GM12873 (cell line): Measurements from ENCODE around the gene LRRC61.

Experiments used
- TF ChIP-seq, protein P1 (sequence below): IDR thresholded peaks from 2 replicates; pipeline ENCODE4 v1.5.1; 2012; ENCODE audit warnings: low read depth, mild to moderate bottlenecking, moderate library complexity, low read length, control low read depth; ENCODE audit not compliant: insufficient read depth; ENCODE audit errors: missing control alignments

LRRC61 gene

DNA sequence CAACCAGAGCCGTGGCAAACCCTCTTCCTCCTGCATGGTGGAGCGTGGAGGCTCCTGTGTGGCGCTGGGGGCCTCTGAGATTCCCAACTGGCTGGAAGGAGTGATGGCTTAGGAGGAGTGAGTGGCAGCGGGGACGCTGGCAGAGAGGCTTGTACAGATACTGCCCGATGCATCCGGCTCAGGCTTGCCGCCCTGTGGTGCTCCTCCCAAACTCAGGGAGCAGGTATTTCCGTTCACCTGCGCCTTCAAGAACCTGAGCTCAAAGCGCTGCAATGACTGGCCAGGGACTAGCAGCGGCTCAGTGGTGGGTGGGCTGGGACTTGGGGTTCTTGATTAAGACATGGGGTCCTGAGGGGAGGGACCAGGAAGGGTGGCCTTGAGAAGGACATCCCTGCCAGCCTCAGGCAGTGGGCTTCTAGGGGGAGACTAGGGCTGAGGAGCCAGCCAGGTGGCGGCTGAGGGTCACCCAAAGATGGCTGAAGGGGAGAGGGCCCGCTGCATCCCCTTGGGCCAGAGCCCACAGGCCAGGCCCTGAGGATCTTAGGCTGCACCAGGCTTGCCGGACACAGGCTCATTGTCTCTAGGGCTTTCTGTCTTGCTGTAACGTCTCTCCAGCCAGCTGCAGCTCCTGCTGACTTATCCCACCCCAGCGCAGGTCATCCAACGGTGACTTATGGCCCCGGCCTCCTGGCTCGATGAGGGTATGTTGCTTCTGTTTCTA, 59.1 kb downstream of the LRRC61 start:
- TF ChIP-seq, protein P1, sequence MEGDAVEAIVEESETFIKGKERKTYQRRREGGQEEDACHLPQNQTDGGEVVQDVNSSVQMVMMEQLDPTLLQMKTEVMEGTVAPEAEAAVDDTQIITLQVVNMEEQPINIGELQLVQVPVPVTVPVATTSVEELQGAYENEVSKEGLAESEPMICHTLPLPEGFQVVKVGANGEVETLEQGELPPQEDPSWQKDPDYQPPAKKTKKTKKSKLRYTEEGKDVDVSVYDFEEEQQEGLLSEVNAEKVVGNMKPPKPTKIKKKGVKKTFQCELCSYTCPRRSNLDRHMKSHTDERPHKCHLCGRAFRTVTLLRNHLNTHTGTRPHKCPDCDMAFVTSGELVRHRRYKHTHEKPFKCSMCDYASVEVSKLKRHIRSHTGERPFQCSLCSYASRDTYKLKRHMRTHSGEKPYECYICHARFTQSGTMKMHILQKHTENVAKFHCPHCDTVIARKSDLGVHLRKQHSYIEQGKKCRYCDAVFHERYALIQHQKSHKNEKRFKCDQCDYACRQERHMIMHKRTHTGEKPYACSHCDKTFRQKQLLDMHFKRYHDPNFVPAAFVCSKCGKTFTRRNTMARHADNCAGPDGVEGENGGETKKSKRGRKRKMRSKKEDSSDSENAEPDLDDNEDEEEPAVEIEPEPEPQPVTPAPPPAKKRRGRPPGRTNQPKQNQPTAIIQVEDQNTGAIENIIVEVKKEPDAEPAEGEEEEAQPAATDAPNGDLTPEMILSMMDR: no peak

DNA sequence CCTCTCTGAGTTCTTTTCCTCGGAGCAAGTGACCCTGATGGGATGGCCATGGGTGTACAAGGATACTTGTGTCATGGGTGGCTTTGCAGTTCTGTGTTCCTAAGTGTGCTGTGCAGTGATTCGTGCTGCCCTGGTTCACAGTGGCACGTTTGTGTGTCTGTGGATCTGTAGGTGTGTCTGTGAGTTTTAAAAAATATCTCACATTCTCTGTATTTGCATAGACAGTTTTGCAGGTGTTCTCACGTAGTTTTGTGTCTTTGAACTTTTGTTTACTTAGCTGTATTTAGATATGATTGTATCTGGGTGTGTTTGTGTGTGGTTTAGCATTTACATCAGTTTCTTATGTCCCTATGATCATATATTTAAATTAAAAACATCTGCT, 59.7 kb downstream of the LRRC61 start:
- TF ChIP-seq, protein P1: no peak

DNA sequence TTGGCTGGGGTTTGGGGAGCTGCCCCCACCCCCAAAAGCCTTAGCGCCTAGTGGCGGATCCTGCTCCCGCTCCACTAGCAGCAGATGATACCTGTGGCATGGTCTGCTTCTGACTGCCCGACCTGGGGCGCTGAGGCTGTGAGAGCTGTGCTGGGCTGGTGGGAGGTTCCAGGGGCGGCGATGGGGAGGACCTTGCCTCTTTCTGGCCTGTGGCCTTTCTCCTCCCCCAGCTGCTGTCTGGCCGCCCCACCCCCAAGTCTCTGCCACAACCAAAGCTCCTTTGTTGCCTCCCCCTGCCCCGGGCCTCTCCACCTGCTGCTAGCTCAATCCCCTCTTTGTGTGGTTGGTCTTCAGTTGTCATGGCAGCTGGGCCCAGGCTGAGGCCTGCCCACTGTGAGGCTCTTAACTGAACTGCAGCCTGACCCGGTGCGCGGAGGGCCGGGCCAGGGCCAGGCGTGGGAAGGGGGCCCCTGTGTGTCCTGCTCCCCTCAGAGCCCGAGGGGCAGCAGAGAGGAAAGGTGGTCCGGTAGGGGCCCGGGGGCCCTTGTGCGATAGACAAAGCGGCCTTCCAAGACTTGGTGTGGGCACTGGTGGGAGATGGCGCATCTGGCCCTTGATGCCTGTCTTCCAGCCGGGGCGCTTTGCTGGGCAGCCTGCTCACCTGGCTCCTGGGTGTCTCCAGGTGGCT, 60.7 kb downstream of the LRRC61 start:
- TF ChIP-seq, protein P1: no peak

DNA sequence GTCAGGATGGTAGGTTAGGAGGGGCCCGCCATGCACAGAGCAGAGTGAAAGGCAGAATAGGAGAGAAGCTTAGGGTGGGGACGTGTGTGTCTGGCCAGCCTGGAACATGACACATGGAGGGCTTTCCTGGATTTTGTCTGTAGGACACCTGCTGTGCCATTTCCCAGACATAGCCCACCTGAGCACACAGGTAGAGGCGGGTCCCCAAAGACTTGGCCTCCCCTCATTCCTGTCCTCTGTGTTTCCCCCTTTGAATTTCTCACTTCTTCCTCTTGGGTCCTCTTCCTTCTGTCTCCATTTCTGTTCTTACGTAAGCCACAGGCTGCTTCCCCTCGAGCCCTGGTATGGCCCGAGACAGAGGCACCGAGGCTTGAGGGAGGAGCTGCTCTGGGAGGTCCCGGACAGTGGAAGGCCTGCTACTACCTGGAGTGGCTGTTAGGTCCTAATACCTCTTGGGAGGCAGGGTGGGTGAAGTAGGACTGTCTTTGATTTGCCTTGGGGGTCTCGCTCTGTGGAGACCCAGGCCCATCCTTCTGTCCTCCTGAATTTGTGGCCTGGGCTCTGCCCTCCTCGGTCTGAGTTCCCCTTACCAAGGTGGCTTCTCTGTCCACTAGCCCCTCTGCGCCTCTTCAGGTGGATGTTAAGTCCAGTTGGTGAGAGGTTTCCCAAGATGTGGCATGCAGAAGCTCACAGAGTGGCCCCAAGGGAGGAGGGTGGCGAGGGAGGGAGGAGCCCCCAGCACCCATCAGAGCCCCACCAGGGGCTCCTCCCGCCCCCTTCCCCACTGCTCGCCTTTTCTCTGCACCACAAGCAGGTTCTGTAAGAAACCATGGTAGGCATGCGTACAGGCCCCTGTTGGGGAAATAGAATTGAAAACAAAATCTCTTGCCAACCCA, 61.5 kb downstream of the LRRC61 start:
- TF ChIP-seq, protein P1: no peak

DNA sequence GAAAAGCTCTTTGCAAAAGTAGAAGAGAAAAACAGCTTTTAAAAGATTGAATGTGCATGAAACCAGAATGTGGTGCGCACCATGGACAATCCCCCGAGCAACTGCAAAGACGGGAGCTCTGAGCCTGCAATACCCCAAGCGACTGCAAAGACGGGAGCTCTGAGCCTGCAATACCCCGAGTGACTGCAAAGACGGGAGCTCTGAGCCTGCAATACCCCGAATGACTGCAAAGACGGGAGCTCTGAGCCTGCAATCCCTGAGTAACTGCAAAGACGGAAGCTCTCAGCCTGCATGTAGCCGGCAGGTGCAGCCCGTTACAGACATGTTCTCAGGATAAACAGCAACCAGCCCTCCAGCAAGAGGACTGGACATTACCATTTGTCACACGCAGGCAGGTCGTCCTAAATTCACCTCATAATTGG, 62.2 kb downstream of the LRRC61 start:
- TF ChIP-seq, protein P1: no peak
